Measurements from ENCODE around the gene COX14. TPM values are rescaled to one million over a fixed set of nuclear protein-coding genes. Genes with fewer than 3 reads are reported as not detected.

Gene COX14
- polyA plus RNA-seq, result 100 to 1,000 TPM in 2 of 3 donors, 10 to 100 TPM in 1; 57.4 to 174 (median 134) TPM

GRCh38 chr12:50111693-50112455, at the start of gene COX14:
Gene COX14, plus strand, starts transcription at chr12:50112236. Its CDS starts 7,808 bp downstream, at chr12:50120044.
- H3K27ac ChIP-seq (ENCODE audit: low read depth, low read length), result peak within 1 kb of the TSS; percentile 97
- WGBS, 3 donors, result 0 to 1% (median 0%) methylated on average over 56 to 59 of the region's 59 CpGs

- no peak overlapping the region for H3K27ac ChIP-seq (ENCODE audit: low read depth, low read length)
- WGBS, 3 donors, result 86 to 90% (median 87%) methylated on average over 4 to 5 of the region's 5 CpGs
Observed at GRCh38 chr12:50062728-50063460, 49.1 kb upstream of the COX14 start.

- WGBS, 3 donors, result 78 to 80% (median 80%) methylated on average over 3 of the region's 3 CpGs
- H3K27ac ChIP-seq (ENCODE audit: low read depth, low read length), result no peak overlapping the region
Observed at GRCh38 chr12:50065726-50066310, 46.2 kb upstream of the COX14 start.

GRCh38 chr12:50066402-50066801, 45.6 kb upstream of the COX14 start:
- WGBS, 3 donors, result 58 to 63% (median 58%) methylated on average over 5 of the region's 5 CpGs
- H3K27ac ChIP-seq (ENCODE audit: low read depth, low read length), result no peak overlapping the region

GRCh38 chr12:50069069-50069468, 43.0 kb upstream of the COX14 start:
- no peak overlapping the region for H3K27ac ChIP-seq (ENCODE audit: low read depth, low read length)
- WGBS, 3 donors, result 91 to 98% (median 91%) methylated on average over 5 of the region's 5 CpGs

- no peak overlapping the region for H3K27ac ChIP-seq (ENCODE audit: low read depth, low read length)
- 94 to 98% (median 95%) methylated on average over 3 of the region's 3 CpGs for WGBS, 3 donors
Observed at GRCh38 chr12:50069539-50069938, 42.5 kb upstream of the COX14 start.

GRCh38 chr12:50070314-50071060, 41.5 kb upstream of the COX14 start:
- WGBS, 3 donors, result 27 to 40% (median 31%) methylated on average over 9 of the region's 9 CpGs
- H3K27ac ChIP-seq (ENCODE audit: low read depth, low read length), result no peak overlapping the region

GRCh38 chr12:50072198-50072907, 39.7 kb upstream of the COX14 start:
- WGBS, 3 donors, result 65 to 76% (median 67%) methylated on average over 10 of the region's 10 CpGs
- H3K27ac ChIP-seq (ENCODE audit: low read depth, low read length), result no peak overlapping the region

- no peak overlapping the region for H3K27ac ChIP-seq (ENCODE audit: low read depth, low read length)
- WGBS, 3 donors, result 65 to 91% (median 82%) methylated on average over 6 to 7 of the region's 7 CpGs
Observed at GRCh38 chr12:50073206-50073605, 38.8 kb upstream of the COX14 start.

GRCh38 chr12:50073712-50074111, 38.3 kb upstream of the COX14 start:
- 79 to 83% (median 80%) methylated on average over 10 of the region's 10 CpGs for WGBS, 3 donors
- H3K27ac ChIP-seq (ENCODE audit: low read depth, low read length), result no peak overlapping the region

GRCh38 chr12:50074936-50075807, 36.9 kb upstream of the COX14 start:
- H3K27ac ChIP-seq (ENCODE audit: low read depth, low read length), result no peak overlapping the region
- 5 to 9% (median 7%) methylated on average over 9 of the region's 9 CpGs for WGBS, 3 donors

GRCh38 chr12:50075808-50076170, 36.2 kb upstream of the COX14 start:
- H3K27ac ChIP-seq (ENCODE audit: low read depth, low read length), result no peak overlapping the region
- WGBS, 3 donors, result 89 to 98% (median 95%) methylated on average over 1 of the region's 1 CpG

- no peak overlapping the region for H3K27ac ChIP-seq (ENCODE audit: low read depth, low read length)
- WGBS, 3 donors, result 90 to 92% (median 91%) methylated on average over 12 of the region's 12 CpGs
Observed at GRCh38 chr12:50077099-50077498, 34.9 kb upstream of the COX14 start.

GRCh38 chr12:50078281-50078680, 33.8 kb upstream of the COX14 start:
- H3K27ac ChIP-seq (ENCODE audit: low read depth, low read length), result no peak overlapping the region
- 94 to 95% (median 94%) methylated on average over 10 of the region's 10 CpGs for WGBS, 3 donors

GRCh38 chr12:50079771-50080170, 32.3 kb upstream of the COX14 start:
- 80 to 94% (median 85%) methylated on average over 5 of the region's 5 CpGs for WGBS, 3 donors
- H3K27ac ChIP-seq (ENCODE audit: low read depth, low read length), result no peak overlapping the region

- H3K27ac ChIP-seq (ENCODE audit: low read depth, low read length), result no peak overlapping the region
- 45 to 59% (median 58%) methylated on average over 45 to 46 of the region's 46 CpGs for WGBS, 3 donors
Observed at GRCh38 chr12:50081096-50081808, 30.8 kb upstream of the COX14 start.

GRCh38 chr12:50082644-50083043, 29.4 kb upstream of the COX14 start:
- no peak overlapping the region for H3K27ac ChIP-seq (ENCODE audit: low read depth, low read length)
- 61 to 83% (median 67%) methylated on average over 7 of the region's 7 CpGs for WGBS, 3 donors

Measured in adipose tissue (tissue), 3 donors.